GM23338 (cell line): ENCODE measurements around the gene ARID1B. TPM values are rescaled to one million over a fixed set of nuclear protein-coding genes. Genes with fewer than 3 reads are reported as not detected.

Experiments
- ATAC-seq: fragments of 200-7000 bp; cut with Tn5 transposase; 3 replicates; pipeline ENCODE4 v1.9.1; 2020
- DNase-seq: peaks from one replicate; pipeline ENCODE4 v3.0.0-alpha.2; 2015; ENCODE audit warnings: low spot score
- H2AFZ ChIP-seq: fragments of 200-600 bp; sonication (generic); 2 replicates; pipeline ENCODE4 v1.8.0; 2016; ENCODE audit warnings: antibody characterized with exemption, mild to moderate bottlenecking, moderate library complexity
- H3F3A ChIP-seq: fragments of 200-600 bp; sonication (generic); replicated peaks from 2 replicates; pipeline ENCODE4 v1.8.0; 2017; ENCODE audit warnings: antibody characterized with exemption, mixed run types, low read depth
- H3K27ac ChIP-seq: fragments of 200-600 bp; sonication (generic); 2 replicates; pipeline ENCODE4 v1.6.1; 2016; ENCODE audit warnings: low read depth
- H3K27me3 ChIP-seq: fragments of 200-600 bp; sonication (generic); 2 replicates; pipeline ENCODE4 v1.8.0; 2016; ENCODE audit warnings: mild to moderate bottlenecking, mixed run types, moderate library complexity; ENCODE audit not compliant: insufficient read depth
- H3K36me3 ChIP-seq: fragments of 200-600 bp; sonication (generic); 2 replicates; pipeline ENCODE4 v1.8.0; 2016; ENCODE audit warnings: mild to moderate bottlenecking; ENCODE audit not compliant: insufficient read depth
- H3K4me1 ChIP-seq: fragments of 200-600 bp; sonication (generic); 2 replicates; pipeline ENCODE4 v1.8.0; 2016; ENCODE audit warnings: mild to moderate bottlenecking, moderate library complexity; ENCODE audit not compliant: insufficient read depth
- H3K4me2 ChIP-seq: fragments of 200-600 bp; sonication (generic); 2 replicates; pipeline ENCODE4 v1.7.1; 2017; ENCODE audit warnings: mixed run types
- H3K4me3 ChIP-seq: fragments of 200-600 bp; sonication (generic); 2 replicates; pipeline ENCODE4 v1.6.1; 2016; ENCODE audit warnings: mixed run types
- H3K79me2 ChIP-seq: fragments of 200-600 bp; sonication (generic); replicated peaks from 2 replicates; pipeline ENCODE4 v1.8.0; 2017; ENCODE audit warnings: mild to moderate bottlenecking; ENCODE audit not compliant: insufficient read depth
- H3K9me2 ChIP-seq: fragments of 200-600 bp; sonication (generic); 2 replicates; pipeline ENCODE4 v1.8.0; 2017; ENCODE audit not compliant: insufficient read depth
- H4K20me1 ChIP-seq: fragments of 200-600 bp; sonication (generic); replicated peaks from 2 replicates; pipeline ENCODE4 v1.8.0; 2017; ENCODE audit warnings: mild to moderate bottlenecking; ENCODE audit not compliant: insufficient read depth
- H3K27ac Mint-ChIP-seq: 2 replicates; pipeline ENCODE4 v1.8.0; 2020; ENCODE audit warnings: inconsistent platforms, mild to moderate bottlenecking, moderate library complexity, mixed read lengths
- H3K27me3 Mint-ChIP-seq: 3 replicates; pipeline ENCODE4 v1.8.0; 2022; ENCODE audit warnings: low read depth, mild to moderate bottlenecking, moderate library complexity, mixed read lengths, inconsistent platforms; ENCODE audit not compliant: insufficient read depth, poor library complexity
- H3K36me3 Mint-ChIP-seq: 3 replicates; pipeline ENCODE4 v1.8.0; 2021; ENCODE audit warnings: low read depth, mild to moderate bottlenecking, inconsistent platforms, moderate library complexity, mixed read lengths
- H3K4me1 Mint-ChIP-seq: 3 replicates; pipeline ENCODE4 v1.8.0; 2020; ENCODE audit warnings: mild to moderate bottlenecking, inconsistent platforms, mixed read lengths
- H3K4me3 Mint-ChIP-seq: 3 replicates; pipeline ENCODE4 v1.8.0; 2021; ENCODE audit warnings: moderate library complexity, mild to moderate bottlenecking, inconsistent platforms, mixed read lengths
- H3K9me3 Mint-ChIP-seq: 3 replicates; pipeline ENCODE4 v1.8.0; 2020; ENCODE audit warnings: moderate library complexity, mild to moderate bottlenecking, inconsistent platforms, mixed read lengths
- CREB1 ChIP-seq: fragments of 250-450 bp; sonication (Bioruptor Pico); IDR thresholded peaks from 2 replicates; pipeline ENCODE4 v1.5.0; 2020; ENCODE audit warnings: low read depth, mild to moderate bottlenecking, moderate library complexity
- CTCF ChIP-seq, 2 experiments: fragments of 200-600 bp in 1 of 2; sonication (generic) in 1 of 2; conservative IDR thresholded peaks; 2 replicates each; pipeline versions ENCODE4 v1.5.1 to v1.6.1; 2016 to 2017; ENCODE audit warnings: antibody characterized with exemption in 2 of 2, low read depth in 2 of 2, mild to moderate bottlenecking in 2 of 2, moderate library complexity in 1 of 2
- EZH2 ChIP-seq: fragments of 200-600 bp; sonication (generic); IDR thresholded peaks from one replicate; pipeline ENCODE4 v1.8.0; 2017; ENCODE audit warnings: antibody characterized with exemption, mild to moderate bottlenecking, low read depth; ENCODE audit not compliant: unreplicated experiment
- JUNB ChIP-seq: IDR thresholded peaks from one replicate; pipeline ENCODE4 v1.6.1; 2016; ENCODE audit warnings: antibody characterized with exemption; ENCODE audit not compliant: unreplicated experiment
- NANOG ChIP-seq: IDR thresholded peaks from 2 replicates; pipeline ENCODE4 v1.6.1; 2016; ENCODE audit warnings: antibody characterized with exemption, borderline replicate concordance
- POLR2AphosphoS5 ChIP-seq: IDR thresholded peaks from 2 replicates; pipeline ENCODE4 v1.6.1; 2016; ENCODE audit warnings: antibody characterized with exemption, low read depth
- STAT1 ChIP-seq: IDR thresholded peaks from one replicate; pipeline ENCODE4 v1.6.1; 2016; ENCODE audit warnings: antibody characterized with exemption; ENCODE audit not compliant: unreplicated experiment
- ZNF114 ChIP-seq: fragments of 250-450 bp; sonication (Bioruptor Pico); IDR thresholded peaks from 2 replicates; pipeline ENCODE4 v1.5.0; 2020; ENCODE audit warnings: mild to moderate bottlenecking, moderate library complexity
- ZNF331 ChIP-seq: fragments of 250-450 bp; sonication (Bioruptor Pico); IDR thresholded peaks from 2 replicates; pipeline ENCODE4 v1.5.0; 2020; ENCODE audit warnings: low read depth, mild to moderate bottlenecking, moderate library complexity
- polyA plus RNA-seq: library from polyadenylated mRNA; unstranded; fragments of >200 nt; fragmentation: Nextera tagmentation; extraction: Ambion mirVana; gene quantifications from 2 replicates; pipeline ENCODE4 v1.2.1, GENCODE V29; 2016
- total RNA-seq: library from RNA; depleted of rRNA; stranded (reverse); fragments of >200 nt; shearing (Covaris generic); gene quantifications from 2 replicates; pipeline ENCODE4 v1.2.3, GENCODE V29; 2014
- TF ChIP-seq, protein P1 (sequence below): IDR thresholded peaks from 2 replicates; pipeline ENCODE4 v1.6.1; 2016; ENCODE audit warnings: antibody characterized with exemption
- TF ChIP-seq, protein P2 (sequence below): fragments of 250-450 bp; sonication (Bioruptor Pico); IDR thresholded peaks from 2 replicates; pipeline ENCODE4 v1.5.0; 2020; ENCODE audit warnings: mild to moderate bottlenecking, moderate library complexity

ARID1B gene
- total and polyA plus RNA-seq, 2 experiments from 2014 or later, result 59.3 to 72.2 TPM

DNA sequence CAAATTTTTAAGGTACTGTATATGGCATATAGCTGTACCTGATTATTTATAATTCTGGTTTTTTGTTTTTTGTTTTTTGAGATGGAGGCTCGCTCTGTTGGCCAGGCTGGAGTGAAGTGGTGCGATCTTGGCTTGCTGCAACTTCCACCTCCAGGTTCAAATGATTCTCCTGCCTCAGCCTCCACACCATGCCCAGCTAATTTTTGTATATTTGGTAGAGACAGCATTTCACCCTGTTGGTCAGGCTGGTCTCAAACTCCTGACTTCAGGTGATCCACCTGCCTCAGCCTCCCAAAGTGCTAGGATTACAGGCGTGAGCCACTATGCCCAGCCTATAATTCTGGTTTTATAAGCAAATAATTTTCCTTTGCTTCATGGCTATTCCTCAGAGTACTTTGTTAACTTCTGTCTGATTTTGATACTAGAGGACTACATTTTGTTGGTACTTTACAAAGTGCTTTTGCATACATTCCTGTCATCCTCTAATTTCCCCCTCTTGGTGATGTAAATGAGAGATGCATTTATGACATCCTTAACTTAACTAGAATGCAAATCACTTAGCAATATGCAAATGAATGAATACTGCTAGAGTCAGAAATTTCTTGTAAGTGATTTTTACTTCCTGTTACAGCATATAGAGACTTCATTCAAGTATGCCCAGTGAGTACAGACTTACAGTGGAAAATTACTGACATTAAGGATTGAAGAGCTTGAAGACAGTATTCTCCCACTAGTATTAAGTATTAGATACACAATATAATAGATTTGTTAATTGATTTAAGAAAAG lies 35.7 kb upstream of the ARID1B start:
- Histone ChIP-seq H3K79me2 (no peaks in the 10 kb centered on the region), H3F3A (no peaks in the 10 kb centered on the region), H3K4me2 (no peak overlapping the region), H3K9me2 (no peaks in the 10 kb centered on the region), H3K27ac (no peak overlapping the region), H3K27me3 (no peaks in the 10 kb centered on the region), H4K20me1 (no peaks in the 10 kb centered on the region), H3K36me3 (peaks cover 8% of the 10 kb centered on the region; the same call in 1 of the 2 replicates), H3K4me3 (no peak overlapping the region), H2AFZ (no peak overlapping the region), H3K4me1 (no peaks in the 10 kb centered on the region; the same call in 1 of the 2 replicates)
- peaks cover 10% of the 10 kb centered on the region for H3K36me3 Mint-ChIP-seq
- no peak for TF ChIP-seq ZNF114 (CRISPR knock-in tag)
- ATAC-seq (no peak), DNase-seq (no peak)
- no peaks in the 10 kb centered on the region for H3K4me1 Mint-ChIP-seq
- peaks cover 2% of the 10 kb centered on the region for H3K27me3 Mint-ChIP-seq
- peaks cover 18% of the 10 kb centered on the region for H3K9me3 Mint-ChIP-seq
- H3K27ac Mint-ChIP-seq, result no peak overlapping the region
- H3K4me3 Mint-ChIP-seq, result no peak overlapping the region

DNA sequence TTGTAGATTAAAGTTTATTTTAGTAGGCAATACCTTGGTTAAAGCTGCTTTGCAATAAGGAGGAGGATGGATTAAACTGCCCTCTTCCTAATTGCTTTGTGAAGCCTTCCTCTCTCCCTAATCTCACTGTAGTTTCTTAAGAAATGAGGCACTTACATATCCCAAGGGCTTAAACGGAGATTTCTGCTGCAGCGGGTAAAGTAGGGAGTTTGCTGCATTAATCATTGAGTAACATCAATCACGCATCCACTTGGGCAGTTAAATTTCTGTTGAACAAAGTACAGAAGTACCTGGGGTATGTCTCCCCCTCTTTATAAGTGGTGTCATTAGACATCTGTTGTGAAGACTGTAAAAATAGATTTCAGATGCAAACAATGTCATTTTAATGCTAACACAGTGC lies 29.5 kb upstream of the ARID1B start:
- Histone ChIP-seq H3K27ac (no peak overlapping the region), H3K4me2 (no peak overlapping the region), H3F3A (no peaks in the 10 kb centered on the region), H3K27me3 (no peaks in the 10 kb centered on the region), H3K9me2 (no peaks in the 10 kb centered on the region), H3K79me2 (no peaks in the 10 kb centered on the region), H3K4me1 (peaks cover 7% of the 10 kb centered on the region), H4K20me1 (no peaks in the 10 kb centered on the region), H2AFZ (no peak overlapping the region), H3K4me3 (no peak overlapping the region), H3K36me3 (no peaks in the 10 kb centered on the region)
- Mint-ChIP-seq H3K27ac (no peak overlapping the region), H3K27me3 (no peaks in the 10 kb centered on the region), H3K4me1 (peaks cover 12% of the 10 kb centered on the region), H3K9me3 (no peaks in the 10 kb centered on the region), H3K36me3 (no peaks in the 10 kb centered on the region), H3K4me3 (no peak overlapping the region)
- no peak for ATAC-seq
- DNase-seq, result no peak
- TF ChIP-seq, protein P1, sequence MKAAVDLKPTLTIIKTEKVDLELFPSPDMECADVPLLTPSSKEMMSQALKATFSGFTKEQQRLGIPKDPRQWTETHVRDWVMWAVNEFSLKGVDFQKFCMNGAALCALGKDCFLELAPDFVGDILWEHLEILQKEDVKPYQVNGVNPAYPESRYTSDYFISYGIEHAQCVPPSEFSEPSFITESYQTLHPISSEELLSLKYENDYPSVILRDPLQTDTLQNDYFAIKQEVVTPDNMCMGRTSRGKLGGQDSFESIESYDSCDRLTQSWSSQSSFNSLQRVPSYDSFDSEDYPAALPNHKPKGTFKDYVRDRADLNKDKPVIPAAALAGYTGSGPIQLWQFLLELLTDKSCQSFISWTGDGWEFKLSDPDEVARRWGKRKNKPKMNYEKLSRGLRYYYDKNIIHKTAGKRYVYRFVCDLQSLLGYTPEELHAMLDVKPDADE, result no peak
- no peak for TF ChIP-seq CREB1 (CRISPR knock-in tag)
- TF ChIP-seq ZNF114 (CRISPR knock-in tag), result no peak
- TF ChIP-seq POLR2AphosphoS5, result no peak
- TF ChIP-seq JUNB, result no peak
- no peak for TF ChIP-seq CTCF (conservative IDR thresholded peaks at IDR 0.05; ENCODE audit: low read depth in 2 of 2)
- TF ChIP-seq ZNF331 (CRISPR knock-in tag), result no peak
- TF ChIP-seq EZH2, result no peak
- no peak for TF ChIP-seq NANOG
- no peak for TF ChIP-seq STAT1
- TF ChIP-seq, protein P2, sequence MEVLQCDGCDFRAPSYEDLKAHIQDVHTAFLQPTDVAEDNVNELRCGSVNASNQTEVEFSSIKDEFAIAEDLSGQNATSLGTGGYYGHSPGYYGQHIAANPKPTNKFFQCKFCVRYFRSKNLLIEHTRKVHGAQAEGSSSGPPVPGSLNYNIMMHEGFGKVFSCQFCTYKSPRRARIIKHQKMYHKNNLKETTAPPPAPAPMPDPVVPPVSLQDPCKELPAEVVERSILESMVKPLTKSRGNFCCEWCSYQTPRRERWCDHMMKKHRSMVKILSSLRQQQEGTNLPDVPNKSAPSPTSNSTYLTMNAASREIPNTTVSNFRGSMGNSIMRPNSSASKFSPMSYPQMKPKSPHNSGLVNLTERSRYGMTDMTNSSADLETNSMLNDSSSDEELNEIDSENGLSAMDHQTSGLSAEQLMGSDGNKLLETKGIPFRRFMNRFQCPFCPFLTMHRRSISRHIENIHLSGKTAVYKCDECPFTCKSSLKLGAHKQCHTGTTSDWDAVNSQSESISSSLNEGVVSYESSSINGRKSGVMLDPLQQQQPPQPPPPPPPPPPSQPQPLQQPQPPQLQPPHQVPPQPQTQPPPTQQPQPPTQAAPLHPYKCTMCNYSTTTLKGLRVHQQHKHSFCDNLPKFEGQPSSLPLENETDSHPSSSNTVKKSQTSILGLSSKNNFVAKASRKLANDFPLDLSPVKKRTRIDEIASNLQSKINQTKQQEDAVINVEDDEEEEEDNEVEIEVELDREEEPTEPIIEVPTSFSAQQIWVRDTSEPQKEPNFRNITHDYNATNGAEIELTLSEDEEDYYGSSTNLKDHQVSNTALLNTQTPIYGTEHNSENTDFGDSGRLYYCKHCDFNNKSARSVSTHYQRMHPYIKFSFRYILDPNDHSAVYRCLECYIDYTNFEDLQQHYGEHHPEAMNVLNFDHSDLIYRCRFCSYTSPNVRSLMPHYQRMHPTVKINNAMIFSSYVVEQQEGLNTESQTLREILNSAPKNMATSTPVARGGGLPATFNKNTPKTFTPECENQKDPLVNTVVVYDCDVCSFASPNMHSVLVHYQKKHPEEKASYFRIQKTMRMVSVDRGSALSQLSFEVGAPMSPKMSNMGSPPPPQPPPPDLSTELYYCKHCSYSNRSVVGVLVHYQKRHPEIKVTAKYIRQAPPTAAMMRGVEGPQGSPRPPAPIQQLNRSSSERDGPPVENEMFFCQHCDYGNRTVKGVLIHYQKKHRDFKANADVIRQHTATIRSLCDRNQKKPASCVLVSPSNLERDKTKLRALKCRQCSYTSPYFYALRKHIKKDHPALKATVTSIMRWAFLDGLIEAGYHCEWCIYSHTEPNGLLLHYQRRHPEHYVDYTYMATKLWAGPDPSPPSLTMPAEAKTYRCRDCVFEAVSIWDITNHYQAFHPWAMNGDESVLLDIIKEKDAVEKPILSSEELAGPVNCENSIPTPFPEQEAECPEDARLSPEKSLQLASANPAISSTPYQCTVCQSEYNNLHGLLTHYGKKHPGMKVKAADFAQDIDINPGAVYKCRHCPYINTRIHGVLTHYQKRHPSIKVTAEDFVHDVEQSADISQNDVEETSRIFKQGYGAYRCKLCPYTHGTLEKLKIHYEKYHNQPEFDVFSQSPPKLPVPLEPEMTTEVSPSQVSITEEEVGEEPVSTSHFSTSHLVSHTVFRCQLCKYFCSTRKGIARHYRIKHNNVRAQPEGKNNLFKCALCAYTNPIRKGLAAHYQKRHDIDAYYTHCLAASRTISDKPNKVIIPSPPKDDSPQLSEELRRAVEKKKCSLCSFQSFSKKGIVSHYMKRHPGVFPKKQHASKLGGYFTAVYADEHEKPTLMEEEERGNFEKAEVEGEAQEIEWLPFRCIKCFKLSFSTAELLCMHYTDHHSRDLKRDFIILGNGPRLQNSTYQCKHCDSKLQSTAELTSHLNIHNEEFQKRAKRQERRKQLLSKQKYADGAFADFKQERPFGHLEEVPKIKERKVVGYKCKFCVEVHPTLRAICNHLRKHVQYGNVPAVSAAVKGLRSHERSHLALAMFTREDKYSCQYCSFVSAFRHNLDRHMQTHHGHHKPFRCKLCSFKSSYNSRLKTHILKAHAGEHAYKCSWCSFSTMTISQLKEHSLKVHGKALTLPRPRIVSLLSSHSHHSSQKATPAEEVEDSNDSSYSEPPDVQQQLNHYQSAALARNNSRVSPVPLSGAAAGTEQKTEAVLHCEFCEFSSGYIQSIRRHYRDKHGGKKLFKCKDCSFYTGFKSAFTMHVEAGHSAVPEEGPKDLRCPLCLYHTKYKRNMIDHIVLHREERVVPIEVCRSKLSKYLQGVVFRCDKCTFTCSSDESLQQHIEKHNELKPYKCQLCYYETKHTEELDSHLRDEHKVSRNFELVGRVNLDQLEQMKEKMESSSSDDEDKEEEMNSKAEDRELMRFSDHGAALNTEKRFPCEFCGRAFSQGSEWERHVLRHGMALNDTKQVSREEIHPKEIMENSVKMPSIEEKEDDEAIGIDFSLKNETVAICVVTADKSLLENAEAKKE (CRISPR knock-in tag), result no peak
